22Rv1 (cell line): ENCODE results near the gene VGLL4.

Experiments used
- ZFX ChIP-seq: fragments of 450-650 bp; IDR thresholded peaks from 2 replicates; pipeline ENCODE4 v1.6.1; 2017; ENCODE audit warnings: antibody characterized with exemption, borderline replicate concordance
- TF ChIP-seq, protein P1 (sequence below): fragments of 450-650 bp; IDR thresholded peaks from 2 replicates; pipeline ENCODE4 v1.5.1; 2017; ENCODE audit warnings: mild to moderate bottlenecking

DNA sequence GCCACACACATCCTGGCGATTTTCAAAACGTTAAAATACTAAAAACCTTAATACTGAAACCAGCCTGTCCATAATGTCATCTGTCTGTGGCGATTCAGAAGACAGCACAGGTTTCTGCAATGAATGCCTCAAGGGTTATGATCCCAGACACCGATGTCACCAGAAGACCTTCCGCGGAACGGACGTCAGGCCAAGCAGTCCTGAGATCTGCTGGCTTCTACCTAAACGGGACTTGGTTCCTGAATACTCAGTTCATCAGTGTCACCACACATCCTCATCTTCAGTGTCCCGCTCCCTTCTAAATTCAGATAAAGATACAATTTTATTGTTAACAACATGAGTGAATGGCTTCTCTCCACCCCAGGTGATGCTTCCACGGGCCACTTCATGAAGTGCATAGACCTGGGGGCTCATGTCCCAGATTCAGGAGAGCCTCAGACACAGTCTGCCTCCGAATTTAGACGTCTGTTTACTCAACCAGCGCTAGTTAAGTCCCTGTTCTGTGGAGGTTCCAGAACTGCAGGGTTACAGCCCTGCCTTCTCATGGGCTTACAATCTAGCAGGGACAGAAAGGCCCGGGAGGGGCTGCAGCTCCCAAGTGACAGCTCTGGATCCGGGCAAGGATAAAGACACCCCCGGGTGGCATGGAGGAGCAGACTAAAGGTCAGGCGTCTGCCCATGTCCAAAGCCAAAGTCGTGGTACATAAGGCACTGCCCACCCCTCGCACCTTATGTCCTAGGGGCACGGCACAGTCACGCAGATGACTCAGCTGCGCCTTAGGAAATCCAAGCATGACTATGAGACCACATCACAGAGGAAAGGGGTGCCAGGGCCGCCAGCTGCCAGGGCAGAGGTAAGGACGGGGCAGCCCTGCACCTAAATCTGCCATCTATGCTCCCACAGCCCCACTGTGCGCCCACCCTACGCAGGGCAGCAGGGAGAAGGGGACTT is 75.9 kb downstream of the VGLL4 start:
- TF ChIP-seq, protein P1, sequence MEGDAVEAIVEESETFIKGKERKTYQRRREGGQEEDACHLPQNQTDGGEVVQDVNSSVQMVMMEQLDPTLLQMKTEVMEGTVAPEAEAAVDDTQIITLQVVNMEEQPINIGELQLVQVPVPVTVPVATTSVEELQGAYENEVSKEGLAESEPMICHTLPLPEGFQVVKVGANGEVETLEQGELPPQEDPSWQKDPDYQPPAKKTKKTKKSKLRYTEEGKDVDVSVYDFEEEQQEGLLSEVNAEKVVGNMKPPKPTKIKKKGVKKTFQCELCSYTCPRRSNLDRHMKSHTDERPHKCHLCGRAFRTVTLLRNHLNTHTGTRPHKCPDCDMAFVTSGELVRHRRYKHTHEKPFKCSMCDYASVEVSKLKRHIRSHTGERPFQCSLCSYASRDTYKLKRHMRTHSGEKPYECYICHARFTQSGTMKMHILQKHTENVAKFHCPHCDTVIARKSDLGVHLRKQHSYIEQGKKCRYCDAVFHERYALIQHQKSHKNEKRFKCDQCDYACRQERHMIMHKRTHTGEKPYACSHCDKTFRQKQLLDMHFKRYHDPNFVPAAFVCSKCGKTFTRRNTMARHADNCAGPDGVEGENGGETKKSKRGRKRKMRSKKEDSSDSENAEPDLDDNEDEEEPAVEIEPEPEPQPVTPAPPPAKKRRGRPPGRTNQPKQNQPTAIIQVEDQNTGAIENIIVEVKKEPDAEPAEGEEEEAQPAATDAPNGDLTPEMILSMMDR: no peak
- no peak for TF ChIP-seq ZFX
